SH-SY5Y (cell line): ENCODE data around the gene OSTN.

Experiments
- GATA2 ChIP-seq: IDR thresholded peaks from 2 replicates; pipeline ENCODE4 v1.6.1; 2011; ENCODE audit warnings: mild to moderate bottlenecking, low read depth, low read length
- GATA3 ChIP-seq: IDR thresholded peaks from 2 replicates; pipeline ENCODE4 v1.6.1; 2011; ENCODE audit warnings: low read depth, mild to moderate bottlenecking, low read length, moderate library complexity

GRCh38 chr3:191262650-191263049 lies 63.6 kb downstream of the OSTN start:
- no peak for TF ChIP-seq GATA2
- TF ChIP-seq GATA3 = no peak
